Ovary (tissue), 9 donors: ENCODE results near the gene GALNT17. TPM values are rescaled to one million over a fixed set of nuclear protein-coding genes. Genes with fewer than 3 reads are reported as not detected.

Experiments used
- DNase-seq, 5 donors: peaks; one replicate each; pipeline ENCODE4 v3.0.0-alpha.2; 2019 to 2020
- H3K27ac ChIP-seq, 2 donors: fragments of 200-600 bp; one replicate each; pipeline versions ENCODE4 v1.5.1 to v1.8.0; 2019 to 2022
- H3K27me3 ChIP-seq: fragments of 200-600 bp; one replicate; pipeline ENCODE4 v1.8.0; 2022
- H3K36me3 ChIP-seq: fragments of 200-600 bp; sonication (generic); one replicate; pipeline ENCODE4 v1.5.1; 2019
- H3K4me1 ChIP-seq: one replicate; pipeline ENCODE4 v1.8.1; 2013; ENCODE audit warnings: mild to moderate bottlenecking, moderate library complexity; ENCODE audit not compliant: insufficient read depth
- H3K4me3 ChIP-seq: fragments of 200-600 bp; sonication (generic); one replicate; pipeline ENCODE4 v1.5.1; 2017
- H3K9me3 ChIP-seq, 2 donors: fragments of 200-600 bp in 1 of 2; sonication (generic) in 1 of 2; one replicate each; pipeline versions ENCODE4 v1.5.1 to v1.8.1; 2013 to 2019; ENCODE audit warnings: mild to moderate bottlenecking in 1 of 2, moderate library complexity in 1 of 2
- EP300 ChIP-seq: sonication (generic); formaldehyde crosslinking; IDR thresholded peaks from one replicate; pipeline ENCODE4 v1.6.1; 2017; ENCODE audit warnings: antibody characterized with exemption
- POLR2A ChIP-seq: fragments of 450-650 bp; IDR thresholded peaks from one replicate; pipeline ENCODE4 v1.6.1; 2017; ENCODE audit warnings: antibody characterized with exemption, mild to moderate bottlenecking, moderate library complexity
- WGBS, 3 donors: extraction: QIAGEN DNeasy Blood & Tissue Kit in 1 of 3; methylation state at CpG; one replicate each; pipeline versions ENCODE4 v1.1.5 to v1.1.7; 2013 to 2017; 5-methylcytosine and 5-hydroxymethylcytosine counted together
- intact Hi-C, 4 donors: fragments of 100-400 bp; cut with DNase I; formaldehyde crosslinking; loops; one replicate each; pipeline versions ENCODE4 v1.11.0 to v1.15.1; 2022 to 2023
- polyA plus RNA-seq, 2 donors: library from polyadenylated mRNA; stranded (reverse); fragments of 200-250 nt in 1 of 2; fragments of 350-450 nt in 1 of 2; fragmentation: Illumina TruSeq in 1 of 2; extraction: RNeasy Lipid Tissue Mini Kit (QIAGEN cat#74804) in 1 of 2; gene quantifications; one replicate each; pipeline ENCODE4 v1.2.3, GENCODE V29; 2013 to 2014
- total RNA-seq, 7 donors: library from RNA; depleted of rRNA in 2 of 7; stranded (reverse); fragments of >200 nt in 2 of 7; fragmentation: NEBNext Ultra II Directional in 3 of 7; extraction: Animal tissue kit (Norgen Biotek cat#: 25700) in 3 of 7; gene quantifications; one replicate each; pipeline versions ENCODE4 v1.1.0 to v1.2.4, GENCODE V29; 2016 to 2023
- TF ChIP-seq, protein P1 (sequence below), 3 donors: fragments of 450-650 bp in 2 of 3; fragments of 200-600 bp in 1 of 3; IDR thresholded peaks; one replicate each; pipeline versions ENCODE4 v1.5.1 to v1.8.0; 2016 to 2022; ENCODE audit warnings: antibody characterized with exemption in 3 of 3, mild to moderate bottlenecking in 1 of 3
- donor health status: DM: no; HTN: no; CAD: no; lungs with moderate emphysema.
- donor health status: DM: no; HTN: no; CAD: no.
- donor health status: Bipolar disorder and iron deficiency.
- donor health status: DM: yes; HTN: yes; CAD: no.
- donor health status: DM: no; HTN: no; CAD: no.
- donor health status: DM: yes; HTN: yes; CAD: no.

GALNT17 gene
- total and polyA plus RNA-seq, 9 donors: 13.4 to 90.1 (median 57.1) TPM

DNA sequence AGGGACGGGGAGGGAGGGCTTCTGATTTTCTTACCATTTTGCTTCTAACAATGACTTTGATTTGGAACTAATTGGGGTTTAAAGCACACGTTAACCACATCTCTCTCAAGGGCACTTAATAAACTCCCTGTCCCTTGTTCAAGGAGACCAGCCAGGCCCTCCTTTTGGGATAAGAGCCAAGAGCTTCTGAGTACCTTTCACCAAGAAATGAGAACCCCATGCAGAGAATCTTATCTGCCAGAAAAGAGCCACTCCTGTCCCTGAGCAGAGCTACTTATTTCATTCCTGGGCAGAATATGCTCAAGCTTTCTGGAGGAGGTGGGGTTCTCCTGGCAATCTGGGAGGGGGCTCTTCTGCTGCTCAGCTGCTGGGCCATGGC lies 574.6 kb downstream of the GALNT17 start:
- no peak for DNase-seq
- whole genome bisulfite sequencing, 3 donors: 24 to 31% (median 29%) methylated on average over 2 of the region's 2 CpGs

DNA sequence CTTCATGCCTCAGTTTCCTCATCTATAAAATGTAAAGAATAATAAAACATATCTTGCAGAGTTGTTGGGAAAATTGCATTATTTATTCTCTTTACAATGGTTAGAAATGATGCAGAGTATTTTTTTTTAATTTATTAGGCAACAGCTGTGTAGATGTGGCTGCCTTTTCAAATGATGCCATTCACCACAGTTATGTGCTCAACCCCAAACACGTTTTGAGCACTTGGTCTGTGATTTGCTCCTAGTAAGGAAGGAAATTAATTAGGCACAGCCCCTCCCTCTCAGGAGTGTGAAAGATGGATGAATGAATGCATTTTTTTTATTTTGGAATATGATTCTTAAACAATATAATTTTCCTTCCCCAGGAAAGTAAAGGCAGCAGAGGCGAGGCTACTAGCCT lies 575.1 kb downstream of the GALNT17 start:
- intact Hi-C loops: no loop called here
- no peak for DNase-seq
- no peak overlapping the region for H3K27ac ChIP-seq
- no peaks in the 10 kb centered on the region for H3K36me3 ChIP-seq
- WGBS, 3 donors: 73 to 89% (median 76%) methylated on average over 2 of the region's 2 CpGs
- no peaks in the 10 kb centered on the region for H3K27me3 ChIP-seq
- TF ChIP-seq POLR2A (no peak), EP300 (no peak)
- TF ChIP-seq, protein P1, sequence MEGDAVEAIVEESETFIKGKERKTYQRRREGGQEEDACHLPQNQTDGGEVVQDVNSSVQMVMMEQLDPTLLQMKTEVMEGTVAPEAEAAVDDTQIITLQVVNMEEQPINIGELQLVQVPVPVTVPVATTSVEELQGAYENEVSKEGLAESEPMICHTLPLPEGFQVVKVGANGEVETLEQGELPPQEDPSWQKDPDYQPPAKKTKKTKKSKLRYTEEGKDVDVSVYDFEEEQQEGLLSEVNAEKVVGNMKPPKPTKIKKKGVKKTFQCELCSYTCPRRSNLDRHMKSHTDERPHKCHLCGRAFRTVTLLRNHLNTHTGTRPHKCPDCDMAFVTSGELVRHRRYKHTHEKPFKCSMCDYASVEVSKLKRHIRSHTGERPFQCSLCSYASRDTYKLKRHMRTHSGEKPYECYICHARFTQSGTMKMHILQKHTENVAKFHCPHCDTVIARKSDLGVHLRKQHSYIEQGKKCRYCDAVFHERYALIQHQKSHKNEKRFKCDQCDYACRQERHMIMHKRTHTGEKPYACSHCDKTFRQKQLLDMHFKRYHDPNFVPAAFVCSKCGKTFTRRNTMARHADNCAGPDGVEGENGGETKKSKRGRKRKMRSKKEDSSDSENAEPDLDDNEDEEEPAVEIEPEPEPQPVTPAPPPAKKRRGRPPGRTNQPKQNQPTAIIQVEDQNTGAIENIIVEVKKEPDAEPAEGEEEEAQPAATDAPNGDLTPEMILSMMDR (IDR thresholded peaks at IDR 0.05): no peak
- no peaks in the 10 kb centered on the region for H3K9me3 ChIP-seq
- no peaks in the 10 kb centered on the region for H3K4me1 ChIP-seq
- H3K4me3 ChIP-seq: no peak overlapping the region

More for the DNA sequence above, 574.6 kb downstream of the GALNT17 start:
- Histone ChIP-seq H3K4me1 (no peaks in the 10 kb centered on the region), H3K27me3 (no peaks in the 10 kb centered on the region), H3K27ac (no peak overlapping the region), H3K9me3 (no peaks in the 10 kb centered on the region), H3K36me3 (no peaks in the 10 kb centered on the region), H3K4me3 (no peak overlapping the region)
- TF ChIP-seq POLR2A (no peak), EP300 (no peak)
- TF ChIP-seq, protein P1 (IDR thresholded peaks at IDR 0.05): no peak
- intact Hi-C loops: no loop called here

DNA sequence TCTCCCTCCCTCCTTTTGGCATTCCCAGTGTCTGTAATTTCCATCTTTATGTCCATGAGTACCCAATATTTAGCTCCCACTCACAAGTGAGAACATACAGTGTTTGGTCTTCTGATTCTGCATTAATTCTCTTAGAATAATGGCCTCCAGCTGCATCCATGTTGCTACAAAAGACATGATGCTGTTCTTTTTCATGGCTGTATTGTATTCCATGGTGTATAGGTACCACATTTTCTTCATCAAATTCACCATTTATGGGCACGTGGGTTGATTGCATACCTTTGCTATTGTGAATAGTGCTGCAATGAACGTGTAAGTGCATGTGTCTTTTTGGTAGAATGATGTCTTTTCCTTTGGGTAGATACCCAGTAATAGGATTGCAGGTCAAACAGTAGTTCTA lies 576.8 kb downstream of the GALNT17 start:
- DNase-seq: no peak
- Histone ChIP-seq H3K9me3 (no peaks in the 10 kb centered on the region), H3K4me3 (no peak overlapping the region), H3K27me3 (no peaks in the 10 kb centered on the region), H3K36me3 (no peaks in the 10 kb centered on the region), H3K27ac (no peak overlapping the region), H3K4me1 (no peaks in the 10 kb centered on the region)
- intact Hi-C loops: no loop called here
- WGBS, 3 donors: 86 to 93% (median 91%) methylated on average over 2 of the region's 2 CpGs
- TF ChIP-seq POLR2A (no peak), EP300 (no peak)
- TF ChIP-seq, protein P1 (IDR thresholded peaks at IDR 0.05): no peak

DNA sequence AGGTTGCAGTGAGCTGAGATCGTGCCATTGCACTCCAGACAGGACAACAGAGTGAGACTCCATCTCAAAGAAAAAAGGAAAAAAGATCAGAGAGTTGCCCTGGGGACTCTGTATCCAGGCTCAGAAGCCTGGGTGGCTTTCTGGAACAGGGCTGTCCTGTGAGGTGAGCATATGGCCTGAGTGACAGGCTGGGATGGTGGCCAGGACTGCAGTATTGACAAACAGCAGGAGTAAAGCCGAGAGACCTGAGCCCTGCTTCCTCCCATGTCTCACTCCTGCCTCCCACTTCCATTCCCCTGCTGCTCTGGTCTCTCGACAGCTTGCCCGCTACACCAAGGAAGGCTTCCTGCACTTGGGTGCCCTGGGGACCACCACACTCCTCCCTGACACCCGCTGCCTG lies 578.5 kb downstream of the GALNT17 start:
- TF ChIP-seq, protein P1 (IDR thresholded peaks at IDR 0.05): no peak
- 91 to 93% (median 92%) methylated on average over 5 of the region's 5 CpGs for WGBS, 3 donors
- Histone ChIP-seq H3K4me3 (no peak overlapping the region), H3K27me3 (no peaks in the 10 kb centered on the region), H3K36me3 (no peaks in the 10 kb centered on the region), H3K4me1 (no peaks in the 10 kb centered on the region), H3K9me3 (no peaks in the 10 kb centered on the region), H3K27ac (no peak overlapping the region)
- no peak for DNase-seq
- intact Hi-C loops: no loop called here
